ENCODE measurements around the gene C14orf180.

Gene C14orf180

GRCh38 chr14:104579507-104579906, at the start of gene C14orf180:
Gene C14orf180, plus strand, starts transcription at chr14:104579764. Its CDS starts 6,667 bp downstream, at chr14:104586431.
- no peak for DNase-seq (ENCODE audit: low read depth)

DNA sequence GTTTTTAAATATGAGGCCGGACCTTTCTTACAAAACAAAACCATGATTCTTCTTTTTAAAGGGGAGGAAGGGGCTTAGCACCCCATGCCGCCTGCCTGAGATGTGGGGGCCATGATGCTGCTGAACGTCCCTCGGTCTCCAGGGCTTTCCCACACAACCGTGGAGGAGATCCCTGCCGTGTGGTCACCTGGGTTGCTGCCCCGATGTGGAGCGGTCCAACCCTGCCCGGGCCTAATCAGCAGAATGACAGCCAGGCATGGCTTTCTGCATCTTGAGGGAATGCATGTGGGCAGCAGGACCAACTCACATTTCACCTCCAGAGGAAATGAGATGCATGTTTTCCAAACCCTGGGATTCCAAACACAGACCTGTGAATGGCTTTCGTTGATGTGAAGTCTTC, 48.9 kb upstream of the C14orf180 start:
- DNase-seq (ENCODE audit: low read depth): no peak

DNA sequence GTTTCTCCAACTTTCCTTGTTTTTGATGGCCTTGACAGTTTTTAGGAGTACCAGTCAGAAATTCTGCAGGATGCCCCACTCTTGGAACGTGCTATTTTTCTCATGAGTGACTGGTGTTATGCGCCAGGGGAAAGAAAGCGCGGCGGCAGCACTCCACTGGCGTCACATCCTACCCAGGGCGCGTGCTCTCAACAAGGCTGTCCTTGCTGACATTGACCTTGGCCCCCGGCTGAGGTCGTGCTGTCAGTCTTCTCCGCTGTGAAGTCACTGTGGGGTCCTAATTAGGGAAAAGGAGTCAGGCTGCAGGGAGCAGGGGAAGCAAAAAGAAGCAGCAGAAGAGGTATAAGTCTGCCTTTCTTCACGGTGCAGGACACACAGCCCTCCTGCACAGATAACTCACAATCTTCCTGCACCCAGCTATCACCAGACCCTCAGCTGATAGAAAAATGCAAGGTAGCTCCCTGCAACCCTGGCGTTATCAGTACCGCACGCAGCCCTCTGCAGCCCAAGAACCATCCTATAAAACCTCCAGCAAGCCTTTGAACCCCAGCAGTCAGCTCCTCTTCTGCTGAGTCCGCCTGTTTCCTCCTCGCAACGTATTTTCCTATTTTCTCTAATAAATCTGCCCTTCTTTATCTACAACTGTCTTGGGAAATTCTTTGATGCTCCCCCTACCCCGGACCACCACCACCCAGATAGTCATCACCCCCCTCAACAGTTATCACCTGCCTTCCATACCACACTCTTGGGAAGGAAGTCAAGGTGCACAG, 48.0 kb upstream of the C14orf180 start:
- DNase-seq (ENCODE audit: low read depth): no peak

- no peak for DNase-seq (ENCODE audit: low read depth)
Observed at GRCh38 chr14:104532191-104532555, 47.4 kb upstream of the C14orf180 start.

DNA sequence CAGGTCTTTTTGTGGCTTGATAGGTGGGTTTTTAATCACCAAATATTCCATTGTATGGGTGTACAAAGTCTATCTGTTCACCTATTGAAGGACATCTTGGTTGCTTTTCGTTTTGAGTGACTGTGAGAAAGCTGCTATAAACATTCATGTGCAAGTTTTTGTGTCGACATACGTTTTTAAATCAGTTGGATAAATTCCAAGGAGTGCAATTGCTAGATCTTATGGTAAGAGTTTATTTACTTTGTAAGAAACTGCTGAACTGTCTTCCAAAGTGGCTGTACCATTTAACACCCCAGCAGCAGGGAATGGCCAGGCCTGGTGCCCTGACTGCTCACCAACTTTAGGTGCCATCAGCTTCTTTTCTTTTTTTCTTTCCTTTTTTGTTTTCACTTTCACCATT, 45.5 kb upstream of the C14orf180 start:
- DNase-seq (ENCODE audit: low read depth): no peak

- no peak for DNase-seq (ENCODE audit: low read depth)
Observed at GRCh38 chr14:104536942-104537612, 42.5 kb upstream of the C14orf180 start.

DNA sequence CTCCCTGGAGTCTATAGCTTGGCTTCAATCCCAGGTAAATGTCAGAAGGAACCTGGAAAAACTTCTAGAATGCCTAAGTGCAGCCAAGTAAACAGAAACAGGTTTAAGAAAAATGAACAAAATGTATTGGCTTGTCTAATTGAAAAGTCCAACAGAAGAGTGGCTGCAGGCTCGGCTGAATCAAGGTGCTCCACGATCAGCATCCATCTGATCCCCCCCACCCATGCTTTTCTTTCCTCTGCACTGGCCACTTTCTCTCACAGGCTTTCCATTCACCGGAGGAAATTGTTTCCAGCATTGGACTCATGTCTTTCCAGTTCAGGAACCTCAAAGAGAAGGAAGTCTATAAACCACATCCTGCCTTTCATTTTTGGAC, 42.0 kb upstream of the C14orf180 start:
- no peak for DNase-seq (ENCODE audit: low read depth)

DNA sequence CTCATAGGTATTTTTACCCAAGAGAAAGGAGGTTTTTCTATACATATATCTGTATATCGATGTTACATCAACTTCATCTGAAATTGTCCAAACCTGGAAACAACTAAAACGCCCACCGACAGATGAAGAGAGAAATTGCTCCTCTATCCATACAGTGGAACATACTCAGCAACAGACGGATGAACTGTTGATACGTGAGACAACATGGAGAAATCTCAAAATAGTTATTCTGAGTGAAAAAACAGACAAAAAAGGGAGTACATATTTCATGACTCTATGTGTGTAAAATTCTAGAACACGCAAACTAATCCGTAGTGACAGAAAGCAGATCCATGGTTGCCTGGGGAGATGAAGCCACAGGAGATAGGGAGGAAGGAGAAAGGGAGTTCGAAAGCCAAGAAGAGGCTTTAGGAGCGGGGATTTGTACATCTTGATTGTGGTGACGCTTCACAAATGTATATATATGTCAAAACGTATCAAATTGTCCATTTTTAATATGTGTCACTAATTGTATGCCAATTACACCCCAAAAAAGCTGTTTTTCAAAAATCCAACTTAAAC, 37.6 kb upstream of the C14orf180 start:
- no peak for DNase-seq (ENCODE audit: low read depth)

GRCh38 chr14:104542871-104543830, 36.4 kb upstream of the C14orf180 start:
- DNase-seq (ENCODE audit: low read depth): no peak

GRCh38 chr14:104544362-104544961, 35.1 kb upstream of the C14orf180 start:
- DNase-seq (ENCODE audit: low read depth): no peak

- no peak for DNase-seq (ENCODE audit: low read depth)
Observed at GRCh38 chr14:104545151-104545941, 34.2 kb upstream of the C14orf180 start.

DNA sequence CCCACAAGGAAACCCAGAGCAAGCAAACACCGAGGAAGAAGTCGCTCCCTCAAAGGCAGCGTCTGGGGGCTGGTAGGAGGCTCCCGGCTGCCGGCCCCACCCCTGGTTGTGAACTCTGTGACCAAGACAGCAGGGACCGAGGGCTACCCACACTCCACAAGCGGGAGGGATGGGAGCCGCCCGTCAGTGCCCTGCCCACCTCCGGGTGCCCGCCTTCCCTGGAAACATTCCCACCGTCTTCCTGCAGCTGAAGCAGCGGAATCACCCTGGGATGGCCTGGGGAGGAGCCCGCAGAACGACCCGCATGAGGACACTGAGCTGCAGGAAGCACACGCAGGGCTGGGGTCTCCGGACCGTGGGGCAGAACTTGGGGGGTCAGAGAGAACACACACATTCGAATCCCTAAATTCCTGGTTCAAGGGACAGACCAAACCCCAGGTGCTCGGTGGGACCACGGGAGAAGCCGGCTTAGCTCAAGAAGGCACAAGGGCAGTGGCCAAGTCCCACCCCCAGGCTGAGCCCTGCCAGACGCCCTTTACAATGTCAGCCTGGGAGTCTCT, 33.5 kb upstream of the C14orf180 start:
- DNase-seq (ENCODE audit: low read depth): no peak

DNA sequence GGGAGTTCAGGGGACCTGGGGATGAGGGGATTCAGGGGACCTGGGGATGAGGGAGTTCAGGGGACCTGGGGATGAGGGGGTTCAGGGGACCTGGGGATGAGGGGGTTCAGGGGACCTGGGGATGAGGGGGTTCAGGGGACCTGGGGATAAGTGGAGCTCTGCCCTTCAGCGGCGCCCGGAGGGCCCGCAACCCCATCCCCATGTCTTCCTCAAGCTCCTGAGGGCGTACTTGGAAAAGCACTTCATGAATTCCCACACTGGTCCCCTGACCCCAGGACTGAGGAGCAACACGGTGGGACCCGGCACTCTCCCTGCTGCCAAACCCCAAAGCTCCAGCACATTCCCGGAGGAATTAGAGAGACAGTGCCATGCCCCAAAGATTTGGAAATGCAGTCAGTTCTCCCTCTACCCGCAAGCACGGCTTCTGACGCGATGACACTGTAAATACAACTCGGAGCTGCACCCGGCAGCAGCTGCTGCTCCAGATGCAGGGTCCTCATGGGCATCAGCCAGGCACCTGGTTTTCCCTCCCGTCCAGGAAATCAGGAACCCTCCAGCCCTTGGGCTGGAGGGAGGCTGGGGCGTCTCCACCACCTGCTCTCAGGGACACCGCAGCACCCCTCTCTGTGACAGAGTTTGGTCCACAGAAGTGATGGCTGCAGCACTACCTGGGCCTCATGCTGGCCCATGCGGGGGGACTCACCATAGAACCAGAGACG, 32.8 kb upstream of the C14orf180 start:
- no peak for DNase-seq (ENCODE audit: low read depth)

DNA sequence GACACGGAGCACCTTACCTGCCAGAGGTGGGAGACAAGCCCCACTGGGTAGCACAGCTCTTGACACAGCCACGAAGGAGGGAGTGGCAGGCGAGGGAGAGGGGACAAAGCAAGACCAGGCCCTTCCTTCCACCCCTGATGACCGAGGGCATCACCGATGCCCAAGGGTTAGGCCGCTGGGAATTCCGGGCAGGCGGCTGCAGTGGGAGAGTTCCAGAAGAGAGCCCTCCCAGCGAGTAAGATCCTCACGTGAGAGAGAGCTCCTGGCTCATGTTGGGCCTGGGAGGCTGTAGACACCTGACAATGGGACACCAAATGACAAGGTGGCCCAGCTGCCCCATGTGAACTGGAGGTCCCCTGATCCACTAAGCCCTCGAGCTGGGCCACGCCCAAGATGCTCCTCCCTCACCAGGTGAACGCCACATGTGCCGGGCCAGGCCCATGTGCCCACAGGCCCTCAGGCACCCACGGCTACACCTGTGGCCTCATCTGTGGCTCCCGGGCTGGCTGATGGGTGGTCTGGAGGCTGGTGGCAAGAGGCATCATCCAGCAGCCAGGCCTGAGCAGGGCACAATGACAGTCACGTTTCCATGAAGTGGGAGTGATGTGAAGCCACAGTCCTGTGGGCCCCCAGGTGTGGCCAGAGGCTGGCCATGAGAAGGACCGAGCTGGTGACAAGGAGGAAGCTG, 32.1 kb upstream of the C14orf180 start:
- DNase-seq (ENCODE audit: low read depth): no peak

DNA sequence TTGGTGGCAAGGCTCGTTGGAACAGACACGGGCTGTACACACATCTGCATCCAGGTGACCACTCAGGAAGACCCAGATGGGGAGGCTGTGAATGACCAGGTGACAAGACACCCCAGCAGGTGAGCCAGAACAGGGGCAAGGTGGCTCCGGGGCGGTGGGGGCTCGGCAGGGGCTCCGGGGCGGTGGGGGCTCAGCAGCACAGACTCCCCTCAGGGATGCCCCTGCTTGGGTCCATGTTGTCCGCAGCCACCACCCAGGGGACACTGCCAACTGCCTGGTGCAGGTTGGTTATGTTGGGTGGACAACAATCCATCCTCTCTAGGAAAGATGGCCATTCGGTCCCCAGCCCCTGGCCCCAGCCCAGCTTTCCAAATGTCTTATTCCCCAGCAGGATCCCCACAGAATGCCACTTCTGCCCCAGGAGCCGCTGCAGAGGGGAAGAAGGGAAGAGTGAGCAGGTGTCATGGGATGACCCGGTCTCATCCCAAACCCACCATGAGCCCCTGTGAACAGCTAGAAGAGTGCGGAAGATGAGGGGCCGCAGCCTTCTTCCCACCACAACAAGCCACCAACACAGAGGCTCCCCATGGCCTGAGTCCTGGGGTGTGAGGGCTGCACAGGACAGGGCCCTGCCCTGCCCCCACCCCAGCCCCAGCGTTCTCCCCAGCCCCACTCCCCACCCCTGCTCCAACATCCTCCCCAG, 31.4 kb upstream of the C14orf180 start:
- DNase-seq (ENCODE audit: low read depth): no peak

DNA sequence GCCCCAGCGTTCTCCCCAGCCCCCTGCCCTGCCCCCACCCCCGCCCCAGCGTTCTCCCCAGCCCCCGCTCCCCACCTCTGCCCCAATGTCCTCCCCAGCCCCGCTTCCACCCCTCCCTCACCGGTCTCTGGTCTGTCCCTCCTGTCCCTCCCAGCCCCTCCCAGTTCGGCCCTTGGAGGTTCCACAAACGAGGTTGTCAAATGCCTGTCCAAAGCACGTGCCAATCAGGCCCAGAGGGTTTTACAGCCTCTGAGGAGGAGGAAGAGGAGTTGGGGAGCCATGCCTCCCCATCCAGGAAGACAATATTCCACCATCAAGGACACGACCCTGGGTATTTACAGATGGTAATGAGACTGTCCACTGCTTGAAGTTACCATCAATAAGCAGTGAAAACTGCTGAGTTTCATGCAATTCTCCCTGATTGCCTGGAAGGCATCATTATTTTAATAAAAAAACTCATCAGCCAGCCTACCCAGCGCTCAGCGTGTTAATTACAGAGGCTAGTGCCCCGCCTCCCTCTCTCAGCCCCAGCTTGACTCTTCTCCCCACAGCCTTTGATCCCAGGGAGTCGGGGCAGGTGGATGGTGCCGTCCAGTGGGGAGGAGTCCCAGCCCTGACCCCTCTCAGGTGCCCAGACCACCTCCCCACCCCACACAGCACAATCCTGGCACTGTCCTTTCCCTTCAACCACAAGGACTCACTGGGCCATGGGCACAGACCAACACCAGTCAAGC, 30.6 kb upstream of the C14orf180 start:
- DNase-seq (ENCODE audit: low read depth): no peak

DNA sequence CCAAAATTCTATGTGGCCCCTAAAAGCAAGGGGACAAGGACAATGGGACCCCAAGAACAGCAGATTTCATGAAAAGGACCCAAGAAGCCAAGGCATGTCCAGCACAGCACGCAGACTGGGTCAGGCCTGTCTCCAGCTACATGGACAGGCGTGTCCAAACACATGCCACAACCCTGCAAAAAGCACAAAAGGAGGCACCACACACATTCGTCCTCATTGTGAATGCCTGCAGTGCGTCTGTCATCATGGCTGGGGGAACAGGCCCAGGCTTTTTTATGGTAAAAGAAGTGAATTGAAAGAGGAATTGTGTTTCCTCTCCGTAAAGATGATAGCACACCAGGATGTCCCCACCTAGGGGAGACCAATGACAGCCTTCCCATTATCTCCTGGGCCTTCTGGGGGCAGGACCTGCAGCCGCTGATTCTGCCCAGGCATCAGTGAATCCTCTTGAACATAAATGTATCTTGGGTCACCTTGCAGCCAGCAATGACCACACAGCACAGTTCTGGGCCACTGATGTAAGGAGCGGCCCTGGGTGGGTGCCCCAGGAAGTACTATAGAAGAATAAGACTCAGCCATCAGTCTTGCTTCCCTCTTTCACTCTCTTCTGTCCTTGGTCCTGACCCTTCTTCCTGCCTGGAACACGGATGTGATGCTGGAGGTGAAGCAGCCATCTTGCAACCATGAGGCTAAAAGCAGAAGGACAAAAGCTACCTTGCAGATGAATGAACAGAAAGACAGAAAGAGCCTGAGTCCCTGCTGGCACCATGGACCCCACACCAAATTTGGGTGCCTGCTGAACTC, 29.8 kb upstream of the C14orf180 start:
- DNase-seq (ENCODE audit: low read depth): no peak
